ENCODE results near the gene CDCA7L.

The CDCA7L gene

GRCh38 chr7:21980926-21981500 is 35.3 kb upstream of the CDCA7L start:
- TF ChIP-seq CTCF (IDR thresholded peaks at IDR 0.05; ENCODE audit: unreplicated experiment in 3 of 3): no peak
- no peaks in the 10 kb centered on the region for H3K9me3 Mint-ChIP-seq
- no peaks in the 10 kb centered on the region for H3K4me1 Mint-ChIP-seq
- H3K27me3 Mint-ChIP-seq (ENCODE audit: low read depth): no peaks in the 10 kb centered on the region
- H3K27ac Mint-ChIP-seq: no peak overlapping the region
- no peak overlapping the region for H3K4me3 Mint-ChIP-seq
- no peaks in the 10 kb centered on the region for H3K36me3 Mint-ChIP-seq (ENCODE audit: low read depth)

- no peak overlapping the region for H3K27ac Mint-ChIP-seq
- no peaks in the 10 kb centered on the region for H3K4me1 Mint-ChIP-seq
- peaks cover 15% of the 10 kb centered on the region for H3K9me3 Mint-ChIP-seq
- H3K27me3 Mint-ChIP-seq (ENCODE audit: low read depth): peaks cover 7% of the 10 kb centered on the region
- H3K36me3 Mint-ChIP-seq (ENCODE audit: low read depth): no peaks in the 10 kb centered on the region
- H3K4me3 Mint-ChIP-seq: no peak overlapping the region
- TF ChIP-seq CTCF (IDR thresholded peaks at IDR 0.05; ENCODE audit: unreplicated experiment in 3 of 3): no peak
These were observed 26.7 kb upstream of the CDCA7L start for GRCh38 chr7:21972397-21972784.

GRCh38 chr7:21971780-21972396 is 26.2 kb upstream of the CDCA7L start:
- Mint-ChIP-seq H3K36me3 (ENCODE audit: low read depth) (no peaks in the 10 kb centered on the region), H3K4me1 (no peaks in the 10 kb centered on the region), H3K4me3 (no peak overlapping the region), H3K9me3 (peaks cover 15% of the 10 kb centered on the region), H3K27me3 (ENCODE audit: low read depth) (peaks cover 7% of the 10 kb centered on the region), H3K27ac (no peak overlapping the region)
- no peak for TF ChIP-seq CTCF (IDR thresholded peaks at IDR 0.05; ENCODE audit: unreplicated experiment in 3 of 3)

- TF ChIP-seq CTCF (IDR thresholded peaks at IDR 0.05; ENCODE audit: unreplicated experiment in 3 of 3): no peak
- Mint-ChIP-seq H3K4me3 (no peak overlapping the region), H3K4me1 (no peaks in the 10 kb centered on the region), H3K9me3 (peaks cover 10% of the 10 kb centered on the region), H3K27ac (no peak overlapping the region), H3K36me3 (ENCODE audit: low read depth) (no peaks in the 10 kb centered on the region), H3K27me3 (ENCODE audit: low read depth) (peaks cover 7% of the 10 kb centered on the region)
These were observed 24.1 kb upstream of the CDCA7L start for GRCh38 chr7:21969822-21970221.

GRCh38 chr7:21967598-21968003 is 21.9 kb upstream of the CDCA7L start:
- Mint-ChIP-seq H3K9me3 (no peaks in the 10 kb centered on the region), H3K27ac (no peak overlapping the region), H3K36me3 (ENCODE audit: low read depth) (no peaks in the 10 kb centered on the region), H3K4me1 (no peaks in the 10 kb centered on the region), H3K4me3 (no peak overlapping the region), H3K27me3 (ENCODE audit: low read depth) (peaks cover 9% of the 10 kb centered on the region)
- no peak for TF ChIP-seq CTCF (IDR thresholded peaks at IDR 0.05; ENCODE audit: unreplicated experiment in 3 of 3)

- no peak for TF ChIP-seq CTCF (IDR thresholded peaks at IDR 0.05; ENCODE audit: unreplicated experiment in 3 of 3)
- Mint-ChIP-seq H3K4me3 (no peak overlapping the region), H3K4me1 (no peaks in the 10 kb centered on the region), H3K36me3 (ENCODE audit: low read depth) (no peaks in the 10 kb centered on the region), H3K27me3 (ENCODE audit: low read depth) (peaks cover 9% of the 10 kb centered on the region), H3K27ac (no peak overlapping the region), H3K9me3 (no peaks in the 10 kb centered on the region)
These were observed 20.6 kb upstream of the CDCA7L start for GRCh38 chr7:21966271-21966670.

Measured in nephron (organoid).